GM12878 (cell line): Measurements from ENCODE around the gene CDH10. TPM values are rescaled to one million over a fixed set of nuclear protein-coding genes. Genes with fewer than 3 reads are reported as not detected.

Experiments used
- ATAC-seq: fragments of 200-7000 bp; cut with Tn5 transposase; 3 replicates; pipeline ENCODE4 v1.9.1; 2020; ENCODE audit warnings: mild to moderate bottlenecking, moderate library complexity
- BruUV-seq: library from RNA; stranded (reverse); fragments of 400-500 nt; replicated peaks from 2 replicates; lab custom pipeline; 2021; lab: Mats Ljungman, UMichigan
- CTCF ChIA-PET: fragments of 300-600 bp; sonication (Branson Sonifier 250); formaldehyde crosslinking; extraction: SDS; loops from one replicate; lab custom pipeline; 2021; ENCODE audit warnings: inconsistent platforms; lab: Yijun Ruan, JAX
- POLR2A ChIA-PET: fragments of 350-600 bp; formaldehyde crosslinking; extraction: SDS; loops from one replicate; lab custom pipeline; 2021; ENCODE audit warnings: inconsistent platforms; lab: Charles Lee
- RAD21 ChIA-PET: fragments of 300-600 bp; sonication (Branson Sonifier 250); formaldehyde crosslinking; loops from one replicate; lab custom pipeline; 2023; ENCODE audit warnings: antibody characterized with exemption; ENCODE audit not compliant: unreplicated experiment; lab: Charles Lee
- SMC1A ChIA-PET: fragments of 300-600 bp; sonication (Branson Sonifier 250); formaldehyde crosslinking; loops from one replicate; lab custom pipeline; 2023; ENCODE audit not compliant: unreplicated experiment, uncharacterized antibody; lab: Charles Lee
- DNase-seq: peaks from one replicate; pipeline ENCODE4 v3.0.0-alpha.2; 2011; ENCODE audit warnings: low read depth, low spot score
- FAIRE-seq: peaks from 3 replicates; lab custom pipeline; 2011; peaks lifted over from hg19 to GRCh38; lab: Jason Lieb, UNC
- H2AFZ ChIP-seq: 2 replicates; pipeline ENCODE4 v1.6.0; 2011; ENCODE audit warnings: low read depth, low read length, control low read depth; ENCODE audit not compliant: control insufficient read depth
- H3K27ac ChIP-seq: 2 replicates; pipeline ENCODE4 v1.5.1; 2011; ENCODE audit warnings: control low read depth; ENCODE audit not compliant: control insufficient read depth, insufficient read depth
- H3K27me3 ChIP-seq, 2 experiments: replicated peaks in 1 of 2; 2 replicates each; pipeline versions ENCODE4 v1.6.0 to v1.6.1; 2011; ENCODE audit warnings: low read length in 1 of 2; ENCODE audit not compliant: control insufficient read depth in 2 of 2, insufficient read depth in 2 of 2
- H3K36me3 ChIP-seq, 2 experiments: 2 replicates each; pipeline ENCODE4 v1.5.1; 2011; ENCODE audit warnings: low read length in 1 of 2; ENCODE audit not compliant: control insufficient read depth in 2 of 2, insufficient read depth in 2 of 2
- H3K4me1 ChIP-seq: 2 replicates; pipeline ENCODE4 v1.6.1; 2011; ENCODE audit warnings: mild to moderate bottlenecking, low read length, moderate library complexity, mixed read lengths; ENCODE audit not compliant: control insufficient read depth, insufficient read depth
- H3K4me2 ChIP-seq: 2 replicates; pipeline ENCODE4 v1.6.0; 2011; ENCODE audit warnings: control low read depth; ENCODE audit not compliant: control insufficient read depth, insufficient read depth
- H3K4me3 ChIP-seq: fragments of 200-600 bp; sonication (generic); 2 replicates; pipeline ENCODE4 v1.5.1; 2016
- H3K79me2 ChIP-seq: 2 replicates; pipeline ENCODE4 v1.6.0; 2011; ENCODE audit warnings: low read length; ENCODE audit not compliant: control insufficient read depth, insufficient read depth
- H3K9ac ChIP-seq: 2 replicates; pipeline ENCODE4 v1.8.0; 2011; ENCODE audit warnings: low read length, control low read depth, mixed read lengths; ENCODE audit not compliant: control insufficient read depth, insufficient read depth
- H3K9me3 ChIP-seq: replicated peaks from 3 replicates; pipeline ENCODE4 v1.5.1; 2011; ENCODE audit warnings: mild to moderate bottlenecking, low read length; ENCODE audit not compliant: control insufficient read depth, insufficient read depth
- H4K20me1 ChIP-seq: 2 replicates; pipeline ENCODE4 v1.6.0; 2011; ENCODE audit not compliant: control insufficient read depth, insufficient read depth
- CHD1 ChIP-seq: IDR thresholded peaks from 2 replicates; pipeline ENCODE4 v1.6.1; 2012; ENCODE audit warnings: low read depth, low read length, improper control_type of control experiment
- E2F8 ChIP-seq: fragments of 450-650 bp; IDR thresholded peaks from 2 replicates; pipeline ENCODE4 v1.6.1; 2018; ENCODE audit warnings: mild to moderate bottlenecking, low read depth, moderate library complexity; ENCODE audit not compliant: partially characterized antibody
- ETV6 ChIP-seq, 2 experiments: fragments of 450-650 bp in 1 of 2; IDR thresholded peaks in 1 of 2; conservative IDR thresholded peaks in 1 of 2; 2 replicates each; pipeline ENCODE4 v1.6.1; 2014; ENCODE audit warnings: antibody characterized with exemption in 1 of 2, borderline replicate concordance in 1 of 2, low read depth in 1 of 2, mild to moderate bottlenecking in 1 of 2, moderate library complexity in 1 of 2
- EZH2 ChIP-seq: IDR thresholded peaks from 2 replicates; pipeline ENCODE4 v1.6.1; 2012; ENCODE audit warnings: low read depth, mild to moderate bottlenecking, control low read depth, inconsistent platforms, low read length, borderline replicate concordance; ENCODE audit not compliant: control insufficient read depth
- FOXM1 ChIP-seq: IDR thresholded peaks from 2 replicates; pipeline ENCODE4 v1.6.1; 2012; ENCODE audit warnings: low read depth, mild to moderate bottlenecking, inconsistent platforms, low read length, moderate library complexity
- IRF5 ChIP-seq: fragments of 450-650 bp; IDR thresholded peaks from 2 replicates; pipeline ENCODE4 v1.6.1; 2017; ENCODE audit warnings: borderline replicate concordance
- MTA3 ChIP-seq: IDR thresholded peaks from 2 replicates; pipeline ENCODE4 v1.6.1; 2012; ENCODE audit warnings: low read length, inconsistent platforms, borderline replicate concordance
- NFXL1 ChIP-seq: fragments of 450-650 bp; IDR thresholded peaks from 2 replicates; pipeline ENCODE4 v1.6.1; 2017; ENCODE audit warnings: antibody characterized with exemption, mild to moderate bottlenecking, borderline replicate concordance
- PKNOX1 ChIP-seq: fragments of 450-650 bp; IDR thresholded peaks from 2 replicates; pipeline ENCODE4 v1.6.1; 2016; ENCODE audit warnings: mild to moderate bottlenecking
- POLR2A ChIP-seq: IDR thresholded peaks from 2 replicates; pipeline ENCODE4 v1.6.1; 2011; ENCODE audit warnings: low read depth, mild to moderate bottlenecking, low read length
- RUNX3 ChIP-seq: IDR thresholded peaks from 2 replicates; pipeline ENCODE4 v1.6.1; 2012; ENCODE audit warnings: low read length, inconsistent platforms
- ZNF217 ChIP-seq: fragments of 450-650 bp; IDR thresholded peaks from 2 replicates; pipeline ENCODE4 v1.6.1; 2017; ENCODE audit warnings: antibody characterized with exemption, mild to moderate bottlenecking
- ZNF622 ChIP-seq: fragments of 450-650 bp; IDR thresholded peaks from 2 replicates; pipeline ENCODE4 v1.6.1; 2017; ENCODE audit warnings: mild to moderate bottlenecking, inconsistent platforms
- WGBS: methylation state at CpG from one replicate; pipeline ENCODE4 v1.1.6; 2016; ENCODE audit warnings: low lambda C conversion rate; ENCODE audit not compliant: insufficient replicate concordance, insufficient coverage; ENCODE audit errors: missing lambda C conversion rate; 5-methylcytosine and 5-hydroxymethylcytosine counted together
- in situ Hi-C: fragments of 300-500 bp; cut with MboI; formaldehyde crosslinking; loops from 9 replicates; pipeline ENCODE4 v1.14.3; 2018; ENCODE audit warnings: mixed read lengths
- intact Hi-C: fragments of 100-400 bp; cut with micrococcal nuclease; formaldehyde crosslinking; loops from one replicate; pipeline ENCODE4 v1.14.2; 2022; ENCODE audit not compliant: unreplicated experiment
- polyA plus RNA-seq, 11 experiments: library from polyadenylated mRNA; depleted of rRNA in 4 of 11; unstranded in 6 of 11; stranded (reverse) in 5 of 11; fragments of >200 nt; fragmentation: Nextera tagmentation in 4 of 11; fragmentation: Illumina TruSeq in 1 of 11; extraction: Ambion mirVana in 4 of 11; extraction: Trizol in 1 of 11; gene quantifications; 1 replicate in 1 of 11; 2 replicates in 10 of 11; pipeline versions ENCODE4 v1.2.1 to v1.2.3, GENCODE V29; 2011 to 2016; ENCODE audit warnings: inconsistent platforms in 2 of 11, missing spikeins in 2 of 11, low read depth in 1 of 11
- total RNA-seq, 4 experiments: library from RNA; depleted of rRNA in 3 of 4; stranded (reverse); fragments of >200 nt in 3 of 4; fragmentation: Illumina TruSeq in 1 of 4; extraction: Trizol in 1 of 4; gene quantifications; 2 replicates each; pipeline versions ENCODE4 v1.2.1 to v1.2.3, GENCODE V29; 2013 to 2021
- TF ChIP-seq, protein P1 (sequence below): fragments of 450-650 bp; conservative IDR thresholded peaks from 2 replicates; pipeline ENCODE4 v1.6.1; 2017; ENCODE audit warnings: mild to moderate bottlenecking, moderate library complexity
- TF ChIP-seq, protein P2 (sequence below): fragments of 450-650 bp; IDR thresholded peaks from 2 replicates; pipeline ENCODE4 v1.6.1; 2017; ENCODE audit warnings: mild to moderate bottlenecking

Gene CDH10
- total and polyA plus RNA-seq, 10 of the 15 experiments (the other 5 are each of a cell fraction or from before 2014, with no cell fraction given), result 0.04 to 0.05 TPM; not detected in 8

DNA sequence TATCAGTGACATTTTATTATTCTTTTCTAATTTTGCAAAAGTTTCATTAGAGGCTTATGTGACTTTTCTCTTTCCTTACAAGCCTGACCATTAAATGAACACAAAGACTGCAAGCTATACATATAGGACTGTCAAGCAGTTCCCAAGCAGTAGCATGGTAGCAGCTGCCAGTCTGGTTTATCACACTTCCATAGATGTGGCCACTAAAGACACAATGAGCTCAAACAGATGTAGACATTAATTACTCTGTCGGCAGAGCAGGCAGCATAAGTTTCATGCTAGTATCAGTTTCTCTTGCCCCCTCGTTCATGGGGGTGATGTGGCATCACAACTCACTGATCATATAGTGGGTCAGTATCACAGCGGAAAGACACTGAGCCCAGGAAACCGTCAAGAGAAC, 89.5 kb downstream of the CDH10 start:
- POLR2A ChIA-PET, result no interaction called here
- CTCF ChIA-PET, result no interaction called here
- 25% methylated on average over 4 of the region's 4 CpGs for WGBS
- Histone ChIP-seq H3K79me2 (no peaks in the 10 kb centered on the region), H3K4me1 (no peaks in the 10 kb centered on the region), H4K20me1 (no peaks in the 10 kb centered on the region), H3K4me3 (no peak overlapping the region), H3K27ac (no peak overlapping the region), H3K27me3 (no peaks in the 10 kb centered on the region), H3K9ac (no peak overlapping the region), H3K4me2 (no peak overlapping the region), H3K36me3 (no peaks in the 10 kb centered on the region), H3K9me3 (no peaks in the 10 kb centered on the region), H2AFZ (no peak overlapping the region)
- no peak for TF ChIP-seq ZNF622
- no peak for TF ChIP-seq EZH2
- TF ChIP-seq MTA3, result no peak
- no peak for TF ChIP-seq ZNF217
- TF ChIP-seq, protein P1, sequence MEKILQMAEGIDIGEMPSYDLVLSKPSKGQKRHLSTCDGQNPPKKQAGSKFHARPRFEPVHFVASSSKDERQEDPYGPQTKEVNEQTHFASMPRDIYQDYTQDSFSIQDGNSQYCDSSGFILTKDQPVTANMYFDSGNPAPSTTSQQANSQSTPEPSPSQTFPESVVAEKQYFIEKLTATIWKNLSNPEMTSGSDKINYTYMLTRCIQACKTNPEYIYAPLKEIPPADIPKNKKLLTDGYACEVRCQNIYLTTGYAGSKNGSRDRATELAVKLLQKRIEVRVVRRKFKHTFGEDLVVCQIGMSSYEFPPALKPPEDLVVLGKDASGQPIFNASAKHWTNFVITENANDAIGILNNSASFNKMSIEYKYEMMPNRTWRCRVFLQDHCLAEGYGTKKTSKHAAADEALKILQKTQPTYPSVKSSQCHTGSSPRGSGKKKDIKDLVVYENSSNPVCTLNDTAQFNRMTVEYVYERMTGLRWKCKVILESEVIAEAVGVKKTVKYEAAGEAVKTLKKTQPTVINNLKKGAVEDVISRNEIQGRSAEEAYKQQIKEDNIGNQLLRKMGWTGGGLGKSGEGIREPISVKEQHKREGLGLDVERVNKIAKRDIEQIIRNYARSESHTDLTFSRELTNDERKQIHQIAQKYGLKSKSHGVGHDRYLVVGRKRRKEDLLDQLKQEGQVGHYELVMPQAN, result no peak
- TF ChIP-seq ETV6 (conservative IDR thresholded peaks at IDR 0.05 in 1 of 2, IDR thresholded peaks at IDR 0.05 in 1 of 2; ENCODE audit: borderline replicate concordance in 1 of 2, low read depth in 1 of 2), result no peak
- no peak for TF ChIP-seq CHD1
- no peak for TF ChIP-seq FOXM1
- no peak for TF ChIP-seq E2F8
- no peak for TF ChIP-seq PKNOX1
- TF ChIP-seq IRF5, result no peak
- TF ChIP-seq POLR2A, result no peak
- TF ChIP-seq, protein P2, sequence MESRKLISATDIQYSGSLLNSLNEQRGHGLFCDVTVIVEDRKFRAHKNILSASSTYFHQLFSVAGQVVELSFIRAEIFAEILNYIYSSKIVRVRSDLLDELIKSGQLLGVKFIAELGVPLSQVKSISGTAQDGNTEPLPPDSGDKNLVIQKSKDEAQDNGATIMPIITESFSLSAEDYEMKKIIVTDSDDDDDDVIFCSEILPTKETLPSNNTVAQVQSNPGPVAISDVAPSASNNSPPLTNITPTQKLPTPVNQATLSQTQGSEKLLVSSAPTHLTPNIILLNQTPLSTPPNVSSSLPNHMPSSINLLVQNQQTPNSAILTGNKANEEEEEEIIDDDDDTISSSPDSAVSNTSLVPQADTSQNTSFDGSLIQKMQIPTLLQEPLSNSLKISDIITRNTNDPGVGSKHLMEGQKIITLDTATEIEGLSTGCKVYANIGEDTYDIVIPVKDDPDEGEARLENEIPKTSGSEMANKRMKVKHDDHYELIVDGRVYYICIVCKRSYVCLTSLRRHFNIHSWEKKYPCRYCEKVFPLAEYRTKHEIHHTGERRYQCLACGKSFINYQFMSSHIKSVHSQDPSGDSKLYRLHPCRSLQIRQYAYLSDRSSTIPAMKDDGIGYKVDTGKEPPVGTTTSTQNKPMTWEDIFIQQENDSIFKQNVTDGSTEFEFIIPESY, result no peak
- no peak for TF ChIP-seq NFXL1
- no peak for TF ChIP-seq RUNX3
- DNase-seq, result no peak
- in situ Hi-C loops (no loop called here), intact Hi-C loops (no loop called here)
- no peak for FAIRE-seq
- RAD21 ChIA-PET, result no interaction called here
- no TSS peak for BruUV-seq
- SMC1A ChIA-PET, result interaction anchor here (2.7 kb wide), 1 partner anchor 15 kb away, joined by 9 read pairs; no protein-coding TSS in a partner anchor
- ATAC-seq, result no peak
